Measurements from ENCODE around the gene ANO8.

DNA sequence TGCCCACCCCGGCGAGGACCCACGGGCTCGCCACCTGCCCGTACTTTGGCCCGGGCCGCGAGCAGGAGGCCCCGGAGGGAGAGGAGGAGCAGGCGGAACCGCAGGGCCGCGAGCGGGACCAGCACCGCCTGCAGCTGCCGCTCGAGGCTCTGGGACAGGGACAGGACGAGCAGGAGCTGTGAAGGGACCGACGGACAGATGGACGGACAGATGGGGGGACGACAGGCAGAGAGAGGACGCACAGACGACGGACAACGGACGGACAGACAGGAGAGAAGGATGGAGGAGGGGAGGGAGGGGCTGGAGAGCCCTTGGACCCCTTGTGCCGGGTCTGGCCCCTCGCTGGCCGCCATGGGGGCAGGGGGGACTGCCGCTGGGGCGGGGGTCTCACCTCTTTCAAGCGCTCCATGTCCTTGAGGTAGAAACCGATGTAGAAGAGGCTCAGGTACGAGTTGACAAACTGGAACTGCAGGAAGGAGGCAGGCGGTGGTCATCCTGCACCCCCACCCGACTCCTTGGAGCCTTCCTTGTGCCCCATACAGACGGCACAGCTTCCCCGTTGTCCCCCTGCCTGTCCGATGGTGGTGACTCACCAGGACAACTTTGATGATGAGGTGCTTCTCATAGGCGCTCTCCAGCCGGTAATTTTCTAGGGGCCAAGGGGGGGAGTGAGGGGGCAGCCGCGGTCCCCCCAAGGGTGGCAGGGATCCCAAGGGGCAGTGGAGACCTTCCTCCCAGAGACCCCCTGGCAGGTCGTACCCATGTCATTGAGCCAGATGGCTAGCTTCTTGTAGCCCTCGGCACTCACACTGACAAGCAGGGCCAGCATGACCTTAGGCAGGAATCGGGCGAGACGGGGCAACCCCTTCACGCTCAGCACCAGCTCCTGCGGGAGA is 5.0 kb downstream of the ANO8 start:
- TF ChIP-seq, protein P1, sequence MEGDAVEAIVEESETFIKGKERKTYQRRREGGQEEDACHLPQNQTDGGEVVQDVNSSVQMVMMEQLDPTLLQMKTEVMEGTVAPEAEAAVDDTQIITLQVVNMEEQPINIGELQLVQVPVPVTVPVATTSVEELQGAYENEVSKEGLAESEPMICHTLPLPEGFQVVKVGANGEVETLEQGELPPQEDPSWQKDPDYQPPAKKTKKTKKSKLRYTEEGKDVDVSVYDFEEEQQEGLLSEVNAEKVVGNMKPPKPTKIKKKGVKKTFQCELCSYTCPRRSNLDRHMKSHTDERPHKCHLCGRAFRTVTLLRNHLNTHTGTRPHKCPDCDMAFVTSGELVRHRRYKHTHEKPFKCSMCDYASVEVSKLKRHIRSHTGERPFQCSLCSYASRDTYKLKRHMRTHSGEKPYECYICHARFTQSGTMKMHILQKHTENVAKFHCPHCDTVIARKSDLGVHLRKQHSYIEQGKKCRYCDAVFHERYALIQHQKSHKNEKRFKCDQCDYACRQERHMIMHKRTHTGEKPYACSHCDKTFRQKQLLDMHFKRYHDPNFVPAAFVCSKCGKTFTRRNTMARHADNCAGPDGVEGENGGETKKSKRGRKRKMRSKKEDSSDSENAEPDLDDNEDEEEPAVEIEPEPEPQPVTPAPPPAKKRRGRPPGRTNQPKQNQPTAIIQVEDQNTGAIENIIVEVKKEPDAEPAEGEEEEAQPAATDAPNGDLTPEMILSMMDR (IDR thresholded peaks at IDR 0.05 in 8 of 11, conservative IDR thresholded peaks at IDR 0.05 in 3 of 11) = no peak
- TF ChIP-seq POLR2A (IDR thresholded peaks at IDR 0.05) (no peak), POLR2AphosphoS5 (IDR thresholded peaks at IDR 0.05) (no peak)
